Lung (tissue), 12 donors: ENCODE data around the gene HLCS. TPM values are rescaled to one million over a fixed set of nuclear protein-coding genes. Genes with fewer than 3 reads are reported as not detected.

Experiments
- ATAC-seq: fragments of 200-7000 bp; cut with Tn5 transposase; one replicate; pipeline ENCODE4 v1.9.1; 2020; ENCODE audit warnings: moderate number of reproducible peaks; ENCODE audit not compliant: insufficient read depth, low FRiP score
- DNase-seq, 3 donors: peaks; one replicate each; pipeline ENCODE4 v3.0.0-alpha.2; 2013 to 2017
- H3K27ac ChIP-seq, 2 donors: one replicate each; pipeline ENCODE4 v1.5.1; 2013; ENCODE audit warnings: mild to moderate bottlenecking in 2 of 2, moderate library complexity in 2 of 2, control low read depth in 1 of 2, inconsistent platforms in 1 of 2, low read depth in 1 of 2, low read length in 1 of 2
- H3K27me3 ChIP-seq, 3 donors: one replicate each; pipeline ENCODE4 v1.5.1; 2013; ENCODE audit warnings: low read length in 2 of 3; ENCODE audit not compliant: control insufficient read depth in 3 of 3, insufficient read depth in 3 of 3
- H3K36me3 ChIP-seq, 4 donors: one replicate each; pipeline ENCODE4 v1.5.1; 2013; ENCODE audit warnings: low read length in 4 of 4, mild to moderate bottlenecking in 1 of 4, moderate library complexity in 1 of 4; ENCODE audit not compliant: control insufficient read depth in 4 of 4, insufficient read depth in 4 of 4
- H3K4me1 ChIP-seq, 5 donors: one replicate each; pipeline ENCODE4 v1.5.1; 2013; ENCODE audit warnings: low read length in 5 of 5, mild to moderate bottlenecking in 2 of 5, moderate library complexity in 1 of 5; ENCODE audit not compliant: control insufficient read depth in 5 of 5, insufficient read depth in 5 of 5
- H3K4me3 ChIP-seq: one replicate; pipeline ENCODE4 v1.5.1; 2013; ENCODE audit warnings: mild to moderate bottlenecking, control low read depth, moderate library complexity
- H3K9ac ChIP-seq, 2 donors: one replicate each; pipeline ENCODE4 v1.5.1; 2013; ENCODE audit warnings: low read length in 2 of 2, control low read depth in 1 of 2; ENCODE audit not compliant: insufficient read depth in 1 of 2
- H3K9me3 ChIP-seq, 4 donors: one replicate each; pipeline ENCODE4 v1.5.1; 2013; ENCODE audit warnings: low read length in 3 of 4, mild to moderate bottlenecking in 1 of 4, moderate library complexity in 1 of 4; ENCODE audit not compliant: control insufficient read depth in 4 of 4, insufficient read depth in 3 of 4
- WGBS, 2 donors: extraction: QIAGEN DNeasy Blood & Tissue Kit; methylation state at CpG; one replicate each; pipeline ENCODE4 v1.1.7; 2013; 5-methylcytosine and 5-hydroxymethylcytosine counted together
- polyA plus RNA-seq, 2 donors: library from polyadenylated mRNA; stranded (reverse); fragments of 200-250 nt; gene quantifications; one replicate each; pipeline ENCODE4 v1.2.1, GENCODE V29; 2013
- total RNA-seq, 2 donors: library from RNA; depleted of rRNA in 1 of 2; stranded (reverse); fragments of >200 nt in 1 of 2; gene quantifications; one replicate each; pipeline ENCODE4 v1.2.1, GENCODE V29; 2014 to 2021
- TF ChIP-seq, protein P1 (sequence below): IDR thresholded peaks from 2 replicates; pipeline ENCODE4 v1.5.1; 2012; ENCODE audit warnings: mild to moderate bottlenecking; ENCODE audit errors: control extremely low read depth, extremely low read depth
- donor health status: control.
- donor health status: control.
- donor health status: Bipolar disorder and iron deficiency.
- donor health status: healthy.
- donor health status: DM: yes; HTN: yes; CAD: no.

Gene HLCS
- total and polyA plus RNA-seq, 4 donors: 5.0 to 28.8 (median 17.5) TPM

DNA sequence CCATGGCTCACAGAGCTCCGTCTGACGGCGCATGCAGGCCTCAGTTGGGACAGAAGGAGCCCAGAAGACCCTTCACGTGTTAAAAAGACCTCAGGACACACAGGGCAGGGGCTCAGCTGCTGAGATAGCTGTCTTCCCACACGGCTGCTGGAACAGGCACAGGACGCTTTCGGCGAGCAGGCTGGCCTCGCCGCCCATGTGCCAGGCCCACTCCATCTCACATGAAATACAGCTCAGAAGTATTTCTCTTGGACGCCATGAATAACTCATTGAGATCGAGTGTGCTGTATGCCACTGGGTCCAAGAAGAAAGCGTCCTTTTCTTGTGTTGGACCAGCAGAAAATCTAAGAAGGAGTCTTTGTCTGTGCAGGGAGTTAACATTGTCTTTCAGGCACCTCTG lies 198.0 kb downstream of the HLCS start:
- ATAC-seq (no peak), DNase-seq (no peak)
- 83 to 85% methylated on average over 13 of the region's 13 CpGs for WGBS, 2 donors
- Histone ChIP-seq H3K36me3 (no peaks in the 10 kb centered on the region), H3K27ac (peak overlapping the region in 1 of 2 donors; percentile 62), H3K4me3 (no peak overlapping the region), H3K9ac (no peak overlapping the region), H3K9me3 (no peaks in the 10 kb centered on the region), H3K4me1 (peaks cover 1 to 23% (median 8%) of the 10 kb centered on the region in 5 donors), H3K27me3 (no peaks in the 10 kb centered on the region)
- TF ChIP-seq, protein P1, sequence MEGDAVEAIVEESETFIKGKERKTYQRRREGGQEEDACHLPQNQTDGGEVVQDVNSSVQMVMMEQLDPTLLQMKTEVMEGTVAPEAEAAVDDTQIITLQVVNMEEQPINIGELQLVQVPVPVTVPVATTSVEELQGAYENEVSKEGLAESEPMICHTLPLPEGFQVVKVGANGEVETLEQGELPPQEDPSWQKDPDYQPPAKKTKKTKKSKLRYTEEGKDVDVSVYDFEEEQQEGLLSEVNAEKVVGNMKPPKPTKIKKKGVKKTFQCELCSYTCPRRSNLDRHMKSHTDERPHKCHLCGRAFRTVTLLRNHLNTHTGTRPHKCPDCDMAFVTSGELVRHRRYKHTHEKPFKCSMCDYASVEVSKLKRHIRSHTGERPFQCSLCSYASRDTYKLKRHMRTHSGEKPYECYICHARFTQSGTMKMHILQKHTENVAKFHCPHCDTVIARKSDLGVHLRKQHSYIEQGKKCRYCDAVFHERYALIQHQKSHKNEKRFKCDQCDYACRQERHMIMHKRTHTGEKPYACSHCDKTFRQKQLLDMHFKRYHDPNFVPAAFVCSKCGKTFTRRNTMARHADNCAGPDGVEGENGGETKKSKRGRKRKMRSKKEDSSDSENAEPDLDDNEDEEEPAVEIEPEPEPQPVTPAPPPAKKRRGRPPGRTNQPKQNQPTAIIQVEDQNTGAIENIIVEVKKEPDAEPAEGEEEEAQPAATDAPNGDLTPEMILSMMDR: no peak

- no peak for ATAC-seq
- Histone ChIP-seq H3K36me3 (no peaks in the 10 kb centered on the region), H3K9ac (no peak overlapping the region), H3K9me3 (no peaks in the 10 kb centered on the region), H3K4me1 (peaks cover 1 to 18% (median 5%) of the 10 kb centered on the region in 5 donors), H3K4me3 (no peak overlapping the region), H3K27me3 (no peaks in the 10 kb centered on the region), H3K27ac (no peak overlapping the region)
- TF ChIP-seq, protein P1: no peak
- WGBS, 2 donors: 95 to 96% methylated on average over 11 of the region's 11 CpGs
- no peak for DNase-seq
These were observed 199.4 kb downstream of the HLCS start for GRCh38 chr21:36767096-36767495.

DNA sequence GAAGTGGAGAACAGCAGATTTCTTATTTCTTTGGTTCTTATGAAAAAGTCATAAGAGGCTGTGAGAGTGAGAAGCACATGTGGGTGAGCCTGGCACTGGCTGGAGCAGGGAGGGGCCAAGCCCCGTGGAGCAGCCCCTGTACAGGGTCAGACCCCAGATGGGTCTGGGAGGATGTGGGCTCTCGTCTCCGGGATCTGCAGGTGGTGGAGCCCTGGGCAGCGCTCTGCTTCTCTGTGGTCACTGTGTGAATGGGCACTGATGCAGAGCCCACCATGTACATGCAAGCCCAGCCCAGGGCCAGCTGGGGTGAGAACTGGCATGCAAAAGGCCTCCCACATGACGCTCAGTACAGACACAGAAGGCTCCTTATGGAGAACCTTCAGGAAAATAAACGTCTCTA lies 200.0 kb downstream of the HLCS start:
- H3K27me3 ChIP-seq: no peaks in the 10 kb centered on the region
- H3K9me3 ChIP-seq: no peaks in the 10 kb centered on the region
- H3K9ac ChIP-seq: no peak overlapping the region
- TF ChIP-seq, protein P1: no peak
- no peak overlapping the region for H3K4me3 ChIP-seq
- no peaks in the 10 kb centered on the region for H3K36me3 ChIP-seq
- peaks cover 1 to 18% (median 5%) of the 10 kb centered on the region in 5 donors for H3K4me1 ChIP-seq
- WGBS, 2 donors: 92 to 94% methylated on average over 6 of the region's 6 CpGs
- ATAC-seq (no peak), DNase-seq (no peak)
- H3K27ac ChIP-seq: no peak overlapping the region

DNA sequence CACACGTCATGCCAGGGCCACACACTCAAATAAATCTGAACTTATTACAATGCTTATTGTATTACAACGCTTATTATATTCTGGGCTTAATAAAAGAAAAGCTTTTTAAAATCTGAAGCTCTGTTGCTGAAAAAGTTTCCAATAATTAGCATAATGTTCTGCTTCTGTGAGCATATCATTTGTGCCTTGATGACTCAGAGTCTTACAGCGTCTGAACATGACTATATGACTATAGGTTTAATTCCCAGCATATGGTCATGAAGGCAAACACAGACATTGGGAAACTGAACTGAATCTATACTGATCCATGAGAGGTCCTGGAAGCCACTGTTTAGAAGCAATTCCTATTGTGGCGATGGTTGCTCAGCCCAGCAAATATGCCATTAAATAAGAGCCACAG lies 201.2 kb downstream of the HLCS start:
- H3K27me3 ChIP-seq: no peaks in the 10 kb centered on the region
- H3K4me3 ChIP-seq: no peak overlapping the region
- H3K9ac ChIP-seq: no peak overlapping the region
- H3K27ac ChIP-seq: no peak overlapping the region
- ATAC-seq (no peak), DNase-seq (no peak)
- no peaks in the 10 kb centered on the region for H3K36me3 ChIP-seq
- 94 to 98% methylated on average over 4 of the region's 4 CpGs for WGBS, 2 donors
- H3K4me1 ChIP-seq: peaks cover 1 to 18% (median 5%) of the 10 kb centered on the region in 5 donors
- TF ChIP-seq, protein P1: no peak
- H3K9me3 ChIP-seq: no peaks in the 10 kb centered on the region
